Measurements from ENCODE around the gene CCNG2.

DNA sequence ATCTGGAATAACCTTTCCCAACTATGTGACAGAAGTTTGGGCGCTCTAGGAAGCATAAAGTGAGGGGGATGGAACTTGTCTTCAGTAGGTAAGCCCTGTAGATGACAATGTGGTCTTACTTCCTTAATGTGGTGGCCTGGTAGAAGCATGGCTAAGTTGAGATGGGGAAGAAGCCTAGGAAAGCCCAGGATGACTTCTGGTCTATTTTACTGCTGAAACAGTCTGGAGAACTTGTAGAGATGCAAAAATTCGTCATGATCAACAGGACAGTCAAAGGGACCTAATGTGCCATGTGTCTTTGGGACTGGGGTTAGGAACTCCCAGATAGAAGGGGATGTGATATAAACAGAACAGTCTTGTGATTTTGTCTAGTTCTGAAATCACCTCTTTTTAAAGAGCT, 40.8 kb downstream of the CCNG2 start:
- no peak for TF ChIP-seq SP1 (IDR thresholded peaks at IDR 0.05)
- TF ChIP-seq, protein P1, sequence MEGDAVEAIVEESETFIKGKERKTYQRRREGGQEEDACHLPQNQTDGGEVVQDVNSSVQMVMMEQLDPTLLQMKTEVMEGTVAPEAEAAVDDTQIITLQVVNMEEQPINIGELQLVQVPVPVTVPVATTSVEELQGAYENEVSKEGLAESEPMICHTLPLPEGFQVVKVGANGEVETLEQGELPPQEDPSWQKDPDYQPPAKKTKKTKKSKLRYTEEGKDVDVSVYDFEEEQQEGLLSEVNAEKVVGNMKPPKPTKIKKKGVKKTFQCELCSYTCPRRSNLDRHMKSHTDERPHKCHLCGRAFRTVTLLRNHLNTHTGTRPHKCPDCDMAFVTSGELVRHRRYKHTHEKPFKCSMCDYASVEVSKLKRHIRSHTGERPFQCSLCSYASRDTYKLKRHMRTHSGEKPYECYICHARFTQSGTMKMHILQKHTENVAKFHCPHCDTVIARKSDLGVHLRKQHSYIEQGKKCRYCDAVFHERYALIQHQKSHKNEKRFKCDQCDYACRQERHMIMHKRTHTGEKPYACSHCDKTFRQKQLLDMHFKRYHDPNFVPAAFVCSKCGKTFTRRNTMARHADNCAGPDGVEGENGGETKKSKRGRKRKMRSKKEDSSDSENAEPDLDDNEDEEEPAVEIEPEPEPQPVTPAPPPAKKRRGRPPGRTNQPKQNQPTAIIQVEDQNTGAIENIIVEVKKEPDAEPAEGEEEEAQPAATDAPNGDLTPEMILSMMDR (IDR thresholded peaks at IDR 0.05; ENCODE audit: low read depth, low read length, missing input control): no peak
- no peak for TF ChIP-seq NR2F2 (IDR thresholded peaks at IDR 0.05)
- TF ChIP-seq YY1 (IDR thresholded peaks at IDR 0.05): no peak
- TF ChIP-seq, protein P2, sequence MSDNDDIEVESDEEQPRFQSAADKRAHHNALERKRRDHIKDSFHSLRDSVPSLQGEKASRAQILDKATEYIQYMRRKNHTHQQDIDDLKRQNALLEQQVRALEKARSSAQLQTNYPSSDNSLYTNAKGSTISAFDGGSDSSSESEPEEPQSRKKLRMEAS (IDR thresholded peaks at IDR 0.05): no peak
- TF ChIP-seq TAF1 (conservative IDR thresholded peaks at IDR 0.05): no peak
- TF ChIP-seq, protein P3, sequence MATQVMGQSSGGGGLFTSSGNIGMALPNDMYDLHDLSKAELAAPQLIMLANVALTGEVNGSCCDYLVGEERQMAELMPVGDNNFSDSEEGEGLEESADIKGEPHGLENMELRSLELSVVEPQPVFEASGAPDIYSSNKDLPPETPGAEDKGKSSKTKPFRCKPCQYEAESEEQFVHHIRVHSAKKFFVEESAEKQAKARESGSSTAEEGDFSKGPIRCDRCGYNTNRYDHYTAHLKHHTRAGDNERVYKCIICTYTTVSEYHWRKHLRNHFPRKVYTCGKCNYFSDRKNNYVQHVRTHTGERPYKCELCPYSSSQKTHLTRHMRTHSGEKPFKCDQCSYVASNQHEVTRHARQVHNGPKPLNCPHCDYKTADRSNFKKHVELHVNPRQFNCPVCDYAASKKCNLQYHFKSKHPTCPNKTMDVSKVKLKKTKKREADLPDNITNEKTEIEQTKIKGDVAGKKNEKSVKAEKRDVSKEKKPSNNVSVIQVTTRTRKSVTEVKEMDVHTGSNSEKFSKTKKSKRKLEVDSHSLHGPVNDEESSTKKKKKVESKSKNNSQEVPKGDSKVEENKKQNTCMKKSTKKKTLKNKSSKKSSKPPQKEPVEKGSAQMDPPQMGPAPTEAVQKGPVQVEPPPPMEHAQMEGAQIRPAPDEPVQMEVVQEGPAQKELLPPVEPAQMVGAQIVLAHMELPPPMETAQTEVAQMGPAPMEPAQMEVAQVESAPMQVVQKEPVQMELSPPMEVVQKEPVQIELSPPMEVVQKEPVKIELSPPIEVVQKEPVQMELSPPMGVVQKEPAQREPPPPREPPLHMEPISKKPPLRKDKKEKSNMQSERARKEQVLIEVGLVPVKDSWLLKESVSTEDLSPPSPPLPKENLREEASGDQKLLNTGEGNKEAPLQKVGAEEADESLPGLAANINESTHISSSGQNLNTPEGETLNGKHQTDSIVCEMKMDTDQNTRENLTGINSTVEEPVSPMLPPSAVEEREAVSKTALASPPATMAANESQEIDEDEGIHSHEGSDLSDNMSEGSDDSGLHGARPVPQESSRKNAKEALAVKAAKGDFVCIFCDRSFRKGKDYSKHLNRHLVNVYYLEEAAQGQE (IDR thresholded peaks at IDR 0.05): no peak
